ENCODE data around the gene GPR176. TPM values are rescaled to one million over a fixed set of nuclear protein-coding genes. Genes with fewer than 3 reads are reported as not detected.
"Not testable (repeated sequence)": the region's sequence is repeated elsewhere in the genome, so short reads cannot be mapped to it uniquely, and the experiment has no call there.

Gene GPR176
- total RNA-seq, 1 experiment from 2014 or later: 59.6 TPM

- H3K4me3 ChIP-seq: no peak overlapping the region
- H3K9me3 ChIP-seq: no peaks in the 10 kb centered on the region
- no peaks in the 10 kb centered on the region for H3K27me3 ChIP-seq
- DNase-seq: no peak
- peaks cover 34% of the 10 kb centered on the region for H3K36me3 ChIP-seq
Observed at GRCh38 chr15:39914977-39915376, 5.1 kb downstream of the GPR176 start.

- Histone ChIP-seq H3K9me3 (no peaks in the 10 kb centered on the region), H3K4me3 (no peak overlapping the region), H3K36me3 (peaks cover 10% of the 10 kb centered on the region), H3K27me3 (no peaks in the 10 kb centered on the region)
- DNase-seq: no peak
Observed at GRCh38 chr15:39909007-39909406, 11.1 kb downstream of the GPR176 start.

- Histone ChIP-seq H3K36me3 (peaks cover 5% of the 10 kb centered on the region), H3K9me3 (no peaks in the 10 kb centered on the region), H3K27me3 (no peaks in the 10 kb centered on the region), H3K4me3 (no peak overlapping the region)
- peak; percentile 80 for DNase-seq
Observed at GRCh38 chr15:39908186-39908585, 11.9 kb downstream of the GPR176 start.

GRCh38 chr15:39907216-39907615, 12.8 kb downstream of the GPR176 start:
- no peak for DNase-seq
- Histone ChIP-seq H3K36me3 (peaks cover 10% of the 10 kb centered on the region), H3K27me3 (no peaks in the 10 kb centered on the region), H3K9me3 (no peaks in the 10 kb centered on the region), H3K4me3 (no peak overlapping the region)

- Histone ChIP-seq H3K4me3 (no peak overlapping the region), H3K27me3 (no peaks in the 10 kb centered on the region), H3K36me3 (peaks cover 7% of the 10 kb centered on the region), H3K9me3 (no peaks in the 10 kb centered on the region)
- DNase-seq: no peak
Observed at GRCh38 chr15:39904115-39904514, 16.0 kb downstream of the GPR176 start.

GRCh38 chr15:39898317-39898716, 21.7 kb downstream of the GPR176 start:
- H3K4me3 ChIP-seq: no peak overlapping the region
- no peak for DNase-seq
- no peaks in the 10 kb centered on the region for H3K27me3 ChIP-seq
- H3K36me3 ChIP-seq: peaks cover 5% of the 10 kb centered on the region
- no peaks in the 10 kb centered on the region for H3K9me3 ChIP-seq

GRCh38 chr15:39896846-39897245, 23.2 kb downstream of the GPR176 start:
- no peaks in the 10 kb centered on the region for H3K36me3 ChIP-seq
- no peak for DNase-seq
- no peaks in the 10 kb centered on the region for H3K9me3 ChIP-seq

GRCh38 chr15:39896101-39896500, 24.0 kb downstream of the GPR176 start:
- no peak for DNase-seq
- Histone ChIP-seq H3K27me3 (no peaks in the 10 kb centered on the region), H3K9me3 (no peaks in the 10 kb centered on the region), H3K4me3 (no peak overlapping the region), H3K36me3 (no peaks in the 10 kb centered on the region)

More at GRCh38 chr15:39896846-39897245, 23.2 kb downstream of the GPR176 start:
- H3K4me3 ChIP-seq: no peak overlapping the region
- no peaks in the 10 kb centered on the region for H3K27me3 ChIP-seq

GRCh38 chr15:39893051-39893450, 27.0 kb downstream of the GPR176 start:
- not testable (repeated sequence) for DNase-seq, H3K36me3 ChIP-seq, H3K27me3 ChIP-seq, H3K9me3 ChIP-seq, H3K4me3 ChIP-seq

- DNase-seq: no peak
- Histone ChIP-seq H3K4me3 (no peak overlapping the region), H3K36me3 (no peaks in the 10 kb centered on the region), H3K27me3 (no peaks in the 10 kb centered on the region), H3K9me3 (no peaks in the 10 kb centered on the region)
Observed at GRCh38 chr15:39892418-39892817, 27.6 kb downstream of the GPR176 start.

GRCh38 chr15:39890621-39891020, 29.4 kb downstream of the GPR176 start:
- H3K9me3 ChIP-seq: no peaks in the 10 kb centered on the region
- H3K36me3 ChIP-seq: no peaks in the 10 kb centered on the region
- H3K27me3 ChIP-seq: no peaks in the 10 kb centered on the region
- H3K4me3 ChIP-seq: no peak overlapping the region
- DNase-seq: no peak

GRCh38 chr15:39889601-39890000, 30.5 kb downstream of the GPR176 start:
- no peaks in the 10 kb centered on the region for H3K36me3 ChIP-seq
- no peaks in the 10 kb centered on the region for H3K9me3 ChIP-seq
- DNase-seq: no peak
- H3K4me3 ChIP-seq: no peak overlapping the region
- H3K27me3 ChIP-seq: no peaks in the 10 kb centered on the region

GRCh38 chr15:39888809-39889208, 31.3 kb downstream of the GPR176 start:
- DNase-seq: no peak
- H3K4me3 ChIP-seq: no peak overlapping the region
- no peaks in the 10 kb centered on the region for H3K27me3 ChIP-seq
- H3K36me3 ChIP-seq: no peaks in the 10 kb centered on the region
- no peaks in the 10 kb centered on the region for H3K9me3 ChIP-seq

- Histone ChIP-seq H3K27me3 (no peaks in the 10 kb centered on the region), H3K9me3 (no peaks in the 10 kb centered on the region), H3K4me3 (no peak overlapping the region), H3K36me3 (no peaks in the 10 kb centered on the region)
- no peak for DNase-seq
Observed at GRCh38 chr15:39888243-39888642, 31.8 kb downstream of the GPR176 start.

GRCh38 chr15:39887832-39888231, 32.2 kb downstream of the GPR176 start:
- peak; percentile 21 for DNase-seq
- H3K4me3 ChIP-seq: no peak overlapping the region

GRCh38 chr15:39887211-39887610, 32.9 kb downstream of the GPR176 start:
- Histone ChIP-seq H3K27me3 (no peaks in the 10 kb centered on the region), H3K36me3 (no peaks in the 10 kb centered on the region; the same call in 1 of the 2 replicates), H3K9me3 (no peaks in the 10 kb centered on the region), H3K4me3 (no peak overlapping the region)
- no peak for DNase-seq

More at GRCh38 chr15:39887832-39888231, 32.2 kb downstream of the GPR176 start:
- H3K9me3 ChIP-seq: no peaks in the 10 kb centered on the region
- no peaks in the 10 kb centered on the region for H3K36me3 ChIP-seq
- no peaks in the 10 kb centered on the region for H3K27me3 ChIP-seq

GRCh38 chr15:39886418-39886817, 33.6 kb downstream of the GPR176 start:
- DNase-seq: no peak
- H3K9me3 ChIP-seq: no peaks in the 10 kb centered on the region
- H3K27me3 ChIP-seq: no peaks in the 10 kb centered on the region

GRCh38 chr15:39885099-39885777, 34.8 kb downstream of the GPR176 start:
- Histone ChIP-seq H3K27me3 (no peaks in the 10 kb centered on the region), H3K36me3 (peaks cover 8% of the 10 kb centered on the region; the same call in 1 of the 2 replicates), H3K4me3 (no peak overlapping the region), H3K9me3 (no peaks in the 10 kb centered on the region)
- DNase-seq: no peak

More at GRCh38 chr15:39886418-39886817, 33.6 kb downstream of the GPR176 start:
- no peak overlapping the region for H3K4me3 ChIP-seq
- peaks cover 8% of the 10 kb centered on the region; the same call in 1 of the 2 replicates for H3K36me3 ChIP-seq
